ENCODE results near the gene SLC6A15.
A peak's percentile ranks its signal among the peaks of the same experiment; 100 is the strongest.

The SLC6A15 gene

GRCh38 chr12:84912198-84913128, at the start of gene SLC6A15:
SLC6A15 (minus strand) TSS chr12:84912799; CDS start chr12:84892120, 20,679 bp downstream.
- peak within 1 kb of the TSS; percentile 31 for H3K27ac ChIP-seq
- no peak for TF ChIP-seq ZFX (IDR thresholded peaks at IDR 0.05; ENCODE audit: borderline replicate concordance)
- peak; percentile 44 for TF ChIP-seq CTCF (IDR thresholded peaks at IDR 0.05)

- H3K27ac ChIP-seq, result no peak overlapping the region
- TF ChIP-seq CTCF (IDR thresholded peaks at IDR 0.05) (no peak), ZFX (IDR thresholded peaks at IDR 0.05; ENCODE audit: borderline replicate concordance) (no peak)
Observed at GRCh38 chr12:84960918-84961317, 48.3 kb upstream of the SLC6A15 start.

- no peak for TF ChIP-seq ZFX (IDR thresholded peaks at IDR 0.05; ENCODE audit: borderline replicate concordance)
- no peak for TF ChIP-seq CTCF (IDR thresholded peaks at IDR 0.05)
- no peak overlapping the region for H3K27ac ChIP-seq
Observed at GRCh38 chr12:84955298-84955697, 42.7 kb upstream of the SLC6A15 start.

- no peak for TF ChIP-seq CTCF (IDR thresholded peaks at IDR 0.05)
- TF ChIP-seq ZFX (IDR thresholded peaks at IDR 0.05; ENCODE audit: borderline replicate concordance), result no peak
- no peak overlapping the region for H3K27ac ChIP-seq
Observed at GRCh38 chr12:84954415-84954814, 41.8 kb upstream of the SLC6A15 start.

- TF ChIP-seq ZFX (IDR thresholded peaks at IDR 0.05; ENCODE audit: borderline replicate concordance) (no peak), CTCF (IDR thresholded peaks at IDR 0.05) (no peak)
Observed at GRCh38 chr12:84950971-84951546, 38.5 kb upstream of the SLC6A15 start.

GRCh38 chr12:84946753-84947152, 34.2 kb upstream of the SLC6A15 start:
- no peak overlapping the region for H3K27ac ChIP-seq
- no peak for TF ChIP-seq ZFX (IDR thresholded peaks at IDR 0.05; ENCODE audit: borderline replicate concordance)
- no peak for TF ChIP-seq CTCF (IDR thresholded peaks at IDR 0.05)

More at GRCh38 chr12:84950971-84951546, 38.5 kb upstream of the SLC6A15 start:
- H3K27ac ChIP-seq, result no peak overlapping the region

GRCh38 chr12:84937415-84937814, 24.8 kb upstream of the SLC6A15 start:
- no peak overlapping the region for H3K27ac ChIP-seq
- no peak for TF ChIP-seq ZFX (IDR thresholded peaks at IDR 0.05; ENCODE audit: borderline replicate concordance)
- TF ChIP-seq CTCF (IDR thresholded peaks at IDR 0.05), result no peak
